Small intestine (tissue), 7 donors: Measurements from ENCODE around the gene JADE2. TPM values are rescaled to one million over a fixed set of nuclear protein-coding genes. Genes with fewer than 3 reads are reported as not detected.
"Not testable (repeated sequence)": the region's sequence is repeated elsewhere in the genome, so short reads cannot be mapped to it uniquely, and the experiment has no call there.

Experiments used
- DNase-seq, 2 donors: peaks; one replicate each; pipeline versions ENCODE4 v3.0.0 to v3.0.0-alpha.2; 2013
- FAIRE-seq: peaks from 2 replicates; lab custom pipeline; 2012; peaks lifted over from hg19 to GRCh38; lab: Jason Lieb, UNC
- H3K27ac ChIP-seq, 3 donors: one replicate each; pipeline ENCODE4 v1.5.1; 2013; ENCODE audit warnings: low read length in 2 of 3, mild to moderate bottlenecking in 2 of 3, control low read depth in 1 of 3, inconsistent platforms in 1 of 3, low read depth in 1 of 3, moderate library complexity in 1 of 3
- H3K27me3 ChIP-seq, 3 donors: one replicate each; pipeline ENCODE4 v1.6.1; 2013; ENCODE audit warnings: low read length in 3 of 3, inconsistent platforms in 1 of 3; ENCODE audit not compliant: control insufficient read depth in 3 of 3, insufficient read depth in 3 of 3
- H3K36me3 ChIP-seq, 3 donors: one replicate each; pipeline ENCODE4 v1.6.1; 2013; ENCODE audit warnings: low read length in 3 of 3, inconsistent platforms in 1 of 3, low read depth in 1 of 3, mild to moderate bottlenecking in 1 of 3, moderate library complexity in 1 of 3; ENCODE audit not compliant: control insufficient read depth in 3 of 3, insufficient read depth in 2 of 3
- H3K4me1 ChIP-seq, 3 donors: one replicate each; pipeline ENCODE4 v1.6.1; 2013; ENCODE audit warnings: low read length in 2 of 3, inconsistent platforms in 1 of 3, low read depth in 1 of 3, mild to moderate bottlenecking in 1 of 3, moderate library complexity in 1 of 3; ENCODE audit not compliant: control insufficient read depth in 3 of 3, insufficient read depth in 2 of 3
- H3K4me3 ChIP-seq, 3 donors: one replicate each; pipeline ENCODE4 v1.5.1; 2013; ENCODE audit warnings: low read length in 3 of 3, control low read depth in 1 of 3, inconsistent platforms in 1 of 3, low read depth in 1 of 3, mild to moderate bottlenecking in 1 of 3, moderate library complexity in 1 of 3
- H3K9me3 ChIP-seq, 2 donors: one replicate each; pipeline ENCODE4 v1.6.1; 2013; ENCODE audit warnings: low read depth in 1 of 2, low read length in 1 of 2; ENCODE audit not compliant: control insufficient read depth in 2 of 2, insufficient read depth in 1 of 2
- WGBS, 3 donors: extraction: QIAGEN DNeasy Blood & Tissue Kit; methylation state at CpG; one replicate each; pipeline ENCODE4 v1.1.7; 2013; 5-methylcytosine and 5-hydroxymethylcytosine counted together
- polyA plus RNA-seq, 4 donors: library from polyadenylated mRNA; stranded (reverse) in 3 of 4; unstranded in 1 of 4; fragments of 200-250 nt in 3 of 4; fragments of 120-200 nt in 1 of 4; gene quantifications; one replicate each; pipeline versions ENCODE4 v1.2.1 to v1.2.3, GENCODE V29; 2013
- donor health status: healthy with polysubstance abuse.
- donor health status: control.
- donor health status: control.
- donor health status: Bipolar disorder and iron deficiency.
- donor health status: healthy.

Gene JADE2
- polyA plus RNA-seq, 4 donors, result 8.1 to 37.4 (median 16.3) TPM

- Histone ChIP-seq H3K36me3 (peaks cover 0 to 31% (median 0%) of the 10 kb centered on the region in 3 donors), H3K27ac (peak overlapping the region; percentile 68 to 82 (median 77)), H3K4me1 (peaks cover 4 to 44% (median 8%) of the 10 kb centered on the region in 3 donors), H3K9me3 (no peaks in the 10 kb centered on the region), H3K4me3 (no peak overlapping the region), H3K27me3 (no peaks in the 10 kb centered on the region)
- DNase-seq (peak; percentile 71 to 72), FAIRE-seq (no peak)
- WGBS, 3 donors, result 40 to 50% (median 43%) methylated on average over 6 to 7 of the region's 7 CpGs
Measured at GRCh38 chr5:134511796-134512660, 13.4 kb upstream of the JADE2 start.

GRCh38 chr5:134512661-134512999, 12.8 kb upstream of the JADE2 start:
- 44 to 67% (median 67%) methylated on average over 5 of the region's 5 CpGs for WGBS, 3 donors
- H3K9me3 ChIP-seq, result no peaks in the 10 kb centered on the region
- peaks cover 4 to 44% (median 8%) of the 10 kb centered on the region in 3 donors for H3K4me1 ChIP-seq
- DNase-seq (no peak), FAIRE-seq (no peak)
- H3K27me3 ChIP-seq, result no peaks in the 10 kb centered on the region
- H3K27ac ChIP-seq, result peak overlapping the region; percentile 68 to 82 (median 77)
- no peak overlapping the region for H3K4me3 ChIP-seq
- peaks cover 0 to 34% (median 0%) of the 10 kb centered on the region in 3 donors for H3K36me3 ChIP-seq

GRCh38 chr5:134515801-134516200, 9.7 kb upstream of the JADE2 start:
- no peak for FAIRE-seq
- WGBS, 3 donors, result 63 to 87% (median 78%) methylated on average over 5 of the region's 5 CpGs
- DNase-seq, result no peak

GRCh38 chr5:134516984-134517383, 8.5 kb upstream of the JADE2 start:
- H3K9me3 ChIP-seq, H3K27ac ChIP-seq, H3K4me3 ChIP-seq, H3K27me3 ChIP-seq, FAIRE-seq, DNase-seq: not testable (repeated sequence)
- peaks cover 0 to 15% (median 0%) of the 10 kb centered on the region in 3 donors for H3K36me3 ChIP-seq
- H3K4me1 ChIP-seq, result peaks cover 2 to 18% (median 4%) of the 10 kb centered on the region in 3 donors
- 92 to 97% (median 95%) methylated on average over 8 of the region's 8 CpGs for WGBS, 3 donors

More at GRCh38 chr5:134515801-134516200, 9.7 kb upstream of the JADE2 start:
- H3K27ac ChIP-seq, result no peak overlapping the region
- peaks cover 0 to 20% (median 0%) of the 10 kb centered on the region in 3 donors for H3K36me3 ChIP-seq
- H3K4me3 ChIP-seq, result no peak overlapping the region
- peaks cover 2 to 22% (median 8%) of the 10 kb centered on the region in 3 donors for H3K4me1 ChIP-seq
- H3K9me3 ChIP-seq, result no peaks in the 10 kb centered on the region
- no peaks in the 10 kb centered on the region for H3K27me3 ChIP-seq

GRCh38 chr5:134517553-134517952, 7.9 kb upstream of the JADE2 start:
- Histone ChIP-seq H3K27ac (no peak overlapping the region), H3K4me3 (no peak overlapping the region), H3K4me1 (peaks cover 0 to 14% (median 0%) of the 10 kb centered on the region in 3 donors), H3K9me3 (no peaks in the 10 kb centered on the region), H3K36me3 (peaks cover 0 to 11% (median 0%) of the 10 kb centered on the region in 3 donors), H3K27me3 (no peaks in the 10 kb centered on the region)
- DNase-seq, result no peak
- 84 to 96% (median 86%) methylated on average over 5 of the region's 5 CpGs for WGBS, 3 donors
- no peak for FAIRE-seq

- WGBS, 3 donors, result 47 to 57% (median 55%) methylated on average over 2 of the region's 2 CpGs
- H3K4me1 ChIP-seq, result peaks cover 0 to 18% (median 2%) of the 10 kb centered on the region in 3 donors
- no peak overlapping the region for H3K4me3 ChIP-seq
- DNase-seq (peak in 1 of 2 donors; percentile 41), FAIRE-seq (no peak)
- no peak overlapping the region for H3K27ac ChIP-seq
- H3K9me3 ChIP-seq, result no peaks in the 10 kb centered on the region
- H3K27me3 ChIP-seq, result no peaks in the 10 kb centered on the region
- H3K36me3 ChIP-seq, result peaks cover 0 to 10% (median 0%) of the 10 kb centered on the region in 3 donors
Measured at GRCh38 chr5:134519989-134520388, 5.5 kb upstream of the JADE2 start.

GRCh38 chr5:134521841-134522240, 3.6 kb upstream of the JADE2 start:
- WGBS, 3 donors, result 50 to 65% (median 54%) methylated on average over 3 of the region's 3 CpGs
- H3K9me3 ChIP-seq, result no peaks in the 10 kb centered on the region
- H3K4me1 ChIP-seq, result peaks cover 0 to 18% (median 2%) of the 10 kb centered on the region in 3 donors
- DNase-seq, result no peak
- peaks cover 0 to 6% (median 0%) of the 10 kb centered on the region in 3 donors for H3K36me3 ChIP-seq
- H3K27me3 ChIP-seq, result no peaks in the 10 kb centered on the region
- FAIRE-seq, result no peak
- peak overlapping the region in 1 of 3 donors; percentile 96 for H3K27ac ChIP-seq
- H3K4me3 ChIP-seq, result no peak overlapping the region

- Histone ChIP-seq H3K27ac (peak overlapping the region; percentile 94 to 98 (median 96)), H3K36me3 (no peaks in the 10 kb centered on the region), H3K27me3 (no peaks in the 10 kb centered on the region), H3K4me1 (peaks cover 0 to 29% (median 10%) of the 10 kb centered on the region in 3 donors), H3K4me3 (peak overlapping the region; percentile 88 to 96 (median 89)), H3K9me3 (no peaks in the 10 kb centered on the region)
- 17 to 20% (median 19%) methylated on average over 11 to 13 of the region's 13 CpGs for WGBS, 3 donors
- FAIRE-seq (no peak), DNase-seq (no peak)
Measured at GRCh38 chr5:134523543-134524271, 1.8 kb upstream of the JADE2 start.
